ENCODE data around the gene FBXW4. TPM values are rescaled to one million over a fixed set of nuclear protein-coding genes. Genes with fewer than 3 reads are reported as not detected.

FBXW4 gene
- total and polyA plus RNA-seq, 2 of the 8 experiments (the other 6 are each of a cell fraction or from before 2014, with no cell fraction given) = 29.0 to 32.8 TPM

GRCh38 chr10:101566333-101567164 is 128.4 kb downstream of the FBXW4 start:
- no peak overlapping the region for H3K56ac ChIP-seq (replicated peaks; ENCODE audit: insufficient read length, low read depth, low read length)
- H2BK12ac ChIP-seq (ENCODE audit: low read depth, low read length) = peak overlapping the region; percentile 18; the same call in 1 of the 2 replicates
- no peak overlapping the region for H2BK5ac ChIP-seq (ENCODE audit: low read depth, low read length)
- peak overlapping the region; percentile 70 for H2BK120ac ChIP-seq (replicated peaks; ENCODE audit: low read depth, low read length)
- H3K79me2 ChIP-seq (ENCODE audit: control insufficient read depth in 1 of 2, insufficient read depth in 2 of 2, low read length in 2 of 2) = no peaks in the 10 kb centered on the region
- H3K9me3 ChIP-seq (ENCODE audit: insufficient read depth in 2 of 2, low read depth in 1 of 2, low read length in 1 of 2) = no peaks in the 10 kb centered on the region
- POLR2A ChIA-PET (ENCODE audit: partially characterized antibody) = no interaction called here
- H4K5ac ChIP-seq (ENCODE audit: insufficient read length, low read depth, low read length) = no peak overlapping the region
- H3K36me3 ChIP-seq (ENCODE audit: control insufficient read depth in 2 of 4, insufficient read depth in 4 of 4, low read length in 3 of 4) = no peaks in the 10 kb centered on the region
- no peak overlapping the region for H3K9ac ChIP-seq (replicated peaks in 1 of 4; ENCODE audit: extremely low read depth in 1 of 4, low read depth in 3 of 4, low read length in 3 of 4)
- peak overlapping the region; percentile 100 for H2BK15ac ChIP-seq (ENCODE audit: low read length)
- peak overlapping the region; percentile 60 for H3K4ac ChIP-seq (replicated peaks; ENCODE audit: insufficient read length, low read depth, low read length)
- H3K18ac ChIP-seq (ENCODE audit: extremely low read depth, low read length) = peak overlapping the region; percentile 60
- peaks cover 0 to 4% of the 10 kb centered on the region in 2 experiments for H4K20me1 ChIP-seq (replicated peaks in 1 of 2; ENCODE audit: control insufficient read depth in 1 of 2, insufficient read depth in 2 of 2, low read length in 2 of 2)
- DNase-seq (ENCODE audit: low read depth in 1 of 2, low spot score in 2 of 2) (peak in 1 of 2 experiments; percentile 67), FAIRE-seq (no peak)
- peaks cover 7 to 54% (median 44%) of the 10 kb centered on the region in 4 experiments for H3K27me3 ChIP-seq (replicated peaks in 1 of 4; ENCODE audit: control insufficient read depth in 3 of 4, extremely low read depth in 1 of 4, insufficient read depth in 3 of 4, low read length in 3 of 4)
- H3K27ac ChIP-seq (ENCODE audit: low read depth, low read length) = no peak overlapping the region
- H4K8ac ChIP-seq (ENCODE audit: extremely low read depth, insufficient read depth, low read length) = peak overlapping the region; percentile 48; the same call in 1 of the 2 replicates
- H2BK20ac ChIP-seq (ENCODE audit: low read length) = peak overlapping the region; percentile 80; the same call in 1 of the 2 replicates
- H3K4me1 ChIP-seq (replicated peaks in 1 of 4; ENCODE audit: control insufficient read depth in 3 of 4, insufficient read depth in 4 of 4, low read length in 3 of 4) = peaks cover 0 to 17% (median 9%) of the 10 kb centered on the region in 4 experiments; a peak in 5 of 7 replicates
- H3K23ac ChIP-seq (ENCODE audit: insufficient read length) = no peak overlapping the region
- peak overlapping the region; percentile 44 to 57 for H3K4me2 ChIP-seq (ENCODE audit: insufficient read depth in 1 of 2, low read depth in 2 of 2, low read length in 2 of 2)
- no peak overlapping the region for H3K14ac ChIP-seq (ENCODE audit: insufficient read length)
- H2AFZ ChIP-seq (ENCODE audit: low read length) = no peak overlapping the region
- peak overlapping the region in 1 of 4 experiments; percentile 25; a peak in 1 of 8 replicates for H3K4me3 ChIP-seq (ENCODE audit: extremely low read depth in 1 of 4, insufficient read depth in 2 of 4, low read depth in 3 of 4, low read length in 4 of 4)
- H4K91ac ChIP-seq (replicated peaks; ENCODE audit: insufficient read length, low read length) = peak overlapping the region; percentile 79
- CTCF ChIA-PET (ENCODE audit: partially characterized antibody) = interaction anchor here (1.0 to 5.9 kb wide), 4 partner anchors 9 to 352 kb away, joined by 3 to 65 read pairs (median 32); no protein-coding TSS in a partner anchor
- TF ChIP-seq CTCF (IDR thresholded peaks at IDR 0.05; ENCODE audit: control extremely low read depth in 1 of 3, insufficient read depth in 1 of 3, low read depth in 1 of 3, low read length in 3 of 3) (no peak), CREB1 (IDR thresholded peaks at IDR 0.05) (0 out of 2 replicates have a peak, but pooled peaks have one; percentile 6), KDM1A (IDR thresholded peaks at IDR 0.05; ENCODE audit: borderline replicate concordance, low read length) (peak; percentile 49; the same call in 1 of the 2 replicates), E2F6 (IDR thresholded peaks at IDR 0.05) (peak; percentile 74), SUZ12 (IDR thresholded peaks at IDR 0.05; ENCODE audit: low read length) (no peak), MAX (IDR thresholded peaks at IDR 0.05) (peak; percentile 92)
- WGBS, 2 experiments (ENCODE audit: extremely low coverage in 1 of 2, insufficient coverage in 1 of 2, insufficient read length in 1 of 2, insufficient replicate concordance in 2 of 2, low coverage in 1 of 2, low lambda C conversion rate in 2 of 2, missing lambda C conversion rate in 1 of 2) = 49% methylated on average over 54 of the region's 59 CpGs; no CpG with 5 or more reads in 1 of the 2 experiments
- peaks cover 14% of the 10 kb centered on the region for H3K23me2 ChIP-seq (ENCODE audit: low read depth, low read length)
- no peaks in the 10 kb centered on the region for H3K79me1 ChIP-seq (ENCODE audit: low read depth, low read length)
- peak overlapping the region; percentile 60 for H2AK5ac ChIP-seq (ENCODE audit: low read depth, low read length)

Measured in H1 (cell line).